Chondrocyte (in vitro differentiated cells): ENCODE measurements around the gene NDUFB8. TPM values are rescaled to one million over a fixed set of nuclear protein-coding genes. Genes with fewer than 3 reads are reported as not detected.

ENCODE experiments used
- DNase-seq: peaks from one replicate; pipeline ENCODE4 v3.0.0; 2021; ENCODE audit warnings: mixed read lengths, low spot score
- H3K27ac Mint-ChIP-seq: one replicate; pipeline ENCODE4 v1.8.0; 2021; ENCODE audit warnings: mild to moderate bottlenecking, moderate library complexity, mixed read lengths; ENCODE audit not compliant: unreplicated experiment
- H3K27me3 Mint-ChIP-seq: 2 replicates; pipeline ENCODE4 v1.8.0; 2021; ENCODE audit warnings: low read depth, mixed read lengths
- H3K36me3 Mint-ChIP-seq: 2 replicates; pipeline ENCODE4 v1.8.0; 2021; ENCODE audit warnings: low read depth, mixed read lengths
- H3K4me1 Mint-ChIP-seq: 2 replicates; pipeline ENCODE4 v1.8.0; 2021; ENCODE audit warnings: low read depth, mild to moderate bottlenecking, mixed read lengths
- H3K4me3 Mint-ChIP-seq: one replicate; pipeline ENCODE4 v1.8.0; 2021; ENCODE audit warnings: mild to moderate bottlenecking, moderate library complexity, mixed read lengths; ENCODE audit not compliant: unreplicated experiment
- H3K9me3 Mint-ChIP-seq: 2 replicates; pipeline ENCODE4 v1.8.0; 2021; ENCODE audit warnings: low read depth, mixed read lengths
- CTCF ChIP-seq: fragments of 200-600 bp; sonication (generic); IDR thresholded peaks from 2 replicates; pipeline ENCODE4 v1.5.0; 2021; ENCODE audit warnings: antibody characterized with exemption, mild to moderate bottlenecking, moderate library complexity
- total RNA-seq: library from RNA; stranded (reverse); gene quantifications from 3 replicates; pipeline ENCODE4 v1.2.1, GENCODE V29; 2021

The NDUFB8 gene
- total RNA-seq, 1 donor from 2014 or later, result 127 TPM

GRCh38 chr10:100554902-100555301, 25.2 kb upstream of the NDUFB8 start:
- no peaks in the 10 kb centered on the region for H3K4me1 Mint-ChIP-seq
- no peaks in the 10 kb centered on the region for H3K27me3 Mint-ChIP-seq
- H3K9me3 Mint-ChIP-seq, result no peaks in the 10 kb centered on the region
- H3K4me3 Mint-ChIP-seq, result no peak overlapping the region
- no peak for DNase-seq
- no peak overlapping the region for H3K27ac Mint-ChIP-seq
- no peak for TF ChIP-seq CTCF
- H3K36me3 Mint-ChIP-seq, result peaks cover 18% of the 10 kb centered on the region

DNA sequence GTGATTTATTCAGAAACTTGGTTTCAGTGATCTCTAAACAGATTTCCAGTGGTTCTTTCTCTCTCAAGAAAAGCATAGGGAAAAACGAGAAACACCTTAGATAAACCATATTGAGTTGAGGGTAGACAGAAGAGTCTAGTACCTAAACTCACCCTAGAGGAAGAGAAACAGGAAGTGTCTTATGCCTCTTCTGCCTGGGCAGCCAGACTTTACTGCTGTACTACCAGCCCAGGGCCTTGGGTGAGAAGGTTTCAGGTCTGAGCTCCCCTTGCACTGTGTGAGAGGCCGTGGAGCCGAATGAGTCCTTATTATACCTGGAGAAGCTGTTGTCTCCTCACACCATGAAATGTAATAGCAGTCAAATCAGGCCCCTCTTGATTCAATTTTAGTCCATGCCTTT, 24.3 kb upstream of the NDUFB8 start:
- Mint-ChIP-seq H3K9me3 (no peaks in the 10 kb centered on the region), H3K36me3 (peaks cover 22% of the 10 kb centered on the region), H3K27me3 (no peaks in the 10 kb centered on the region), H3K4me1 (no peaks in the 10 kb centered on the region), H3K4me3 (no peak overlapping the region), H3K27ac (no peak overlapping the region)
- TF ChIP-seq CTCF, result no peak
- no peak for DNase-seq

- no peak overlapping the region for H3K27ac Mint-ChIP-seq
- H3K4me1 Mint-ChIP-seq, result no peaks in the 10 kb centered on the region
- DNase-seq, result no peak
- H3K27me3 Mint-ChIP-seq, result no peaks in the 10 kb centered on the region
- no peaks in the 10 kb centered on the region for H3K9me3 Mint-ChIP-seq
- peaks cover 28% of the 10 kb centered on the region for H3K36me3 Mint-ChIP-seq
- no peak overlapping the region for H3K4me3 Mint-ChIP-seq
- no peak for TF ChIP-seq CTCF
Observed at GRCh38 chr10:100551738-100552137, 22.1 kb upstream of the NDUFB8 start.

DNA sequence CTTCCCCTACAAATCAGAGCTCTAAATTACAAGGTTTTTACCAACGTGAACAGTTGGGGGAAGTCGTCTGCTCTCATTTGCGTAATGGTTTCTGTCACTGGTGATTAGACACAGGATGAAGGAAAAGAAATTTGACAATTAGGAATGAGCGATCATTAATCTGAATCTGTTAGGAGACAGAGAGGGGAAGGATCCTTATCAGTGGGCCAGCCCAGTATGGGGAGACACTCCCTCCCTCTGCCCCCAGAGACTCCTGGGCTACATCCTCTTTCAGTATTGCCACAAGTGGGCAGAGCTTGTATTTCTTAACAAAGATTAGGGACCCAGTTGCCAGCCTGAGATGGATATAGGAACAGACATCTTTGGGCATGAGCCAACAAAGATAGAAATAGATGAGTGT, 21.5 kb upstream of the NDUFB8 start:
- no peak for DNase-seq
- no peak for TF ChIP-seq CTCF
- H3K27ac Mint-ChIP-seq, result no peak overlapping the region
- no peak overlapping the region for H3K4me3 Mint-ChIP-seq
- no peaks in the 10 kb centered on the region for H3K27me3 Mint-ChIP-seq
- no peaks in the 10 kb centered on the region for H3K9me3 Mint-ChIP-seq
- no peaks in the 10 kb centered on the region for H3K4me1 Mint-ChIP-seq
- peaks cover 27% of the 10 kb centered on the region for H3K36me3 Mint-ChIP-seq

DNA sequence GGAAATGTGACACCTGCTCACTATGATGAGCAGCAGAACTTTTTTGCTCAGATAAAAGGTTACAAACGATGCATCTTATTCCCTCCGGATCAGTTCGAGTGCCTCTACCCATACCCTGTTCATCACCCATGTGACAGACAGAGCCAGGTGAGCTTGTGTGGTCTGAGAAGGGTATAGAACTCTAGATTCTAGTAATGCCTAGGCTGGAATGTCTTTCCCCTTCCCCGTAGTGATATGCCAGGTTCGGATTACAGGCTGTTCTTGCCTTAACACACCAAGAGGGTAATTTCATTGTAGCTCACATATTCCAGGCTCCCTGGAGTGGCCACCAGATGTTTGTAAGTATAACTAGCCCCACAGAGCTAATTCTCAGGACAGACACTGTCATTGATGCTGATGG, 15.3 kb upstream of the NDUFB8 start:
- H3K36me3 Mint-ChIP-seq, result peaks cover 33% of the 10 kb centered on the region

More for the DNA sequence above, 15.3 kb upstream of the NDUFB8 start:
- H3K4me1 Mint-ChIP-seq, result peaks cover 3% of the 10 kb centered on the region
- H3K27me3 Mint-ChIP-seq, result no peaks in the 10 kb centered on the region
- no peak for DNase-seq
- no peaks in the 10 kb centered on the region for H3K9me3 Mint-ChIP-seq
- no peak for TF ChIP-seq CTCF
- H3K27ac Mint-ChIP-seq, result no peak overlapping the region
- no peak overlapping the region for H3K4me3 Mint-ChIP-seq
